HG02943 (cell line): ENCODE measurements around the gene FAM32A.

Experiments used
- ATAC-seq: cut with Tn5 transposase; IDR thresholded peaks from one replicate; pipeline ENCODE4 v1.9.1; 2021; ENCODE audit warnings: mild to moderate bottlenecking, low read depth, moderate library complexity; ENCODE audit not compliant: unreplicated experiment

FAM32A gene

GRCh38 chr19:16200038-16201010, 15.1 kb downstream of the FAM32A start:
- ATAC-seq: no peak

GRCh38 chr19:16201011-16201391, 15.8 kb downstream of the FAM32A start:
- ATAC-seq: no peak

- ATAC-seq: no peak
Observed at GRCh38 chr19:16202320-16203255, 17.4 kb downstream of the FAM32A start.

- ATAC-seq: no peak
Observed at GRCh38 chr19:16203256-16204004, 18.2 kb downstream of the FAM32A start.

- ATAC-seq: no peak
Observed at GRCh38 chr19:16204005-16204294, 18.7 kb downstream of the FAM32A start.

GRCh38 chr19:16205205-16206045, 20.2 kb downstream of the FAM32A start:
- no peak for ATAC-seq

- ATAC-seq: no peak
Observed at GRCh38 chr19:16206046-16206605, 20.9 kb downstream of the FAM32A start.

GRCh38 chr19:16206637-16207036, 21.4 kb downstream of the FAM32A start:
- ATAC-seq: no peak

- no peak for ATAC-seq
Observed at GRCh38 chr19:16207063-16207462, 21.9 kb downstream of the FAM32A start.

- ATAC-seq: no peak
Observed at GRCh38 chr19:16207490-16208025, 22.3 kb downstream of the FAM32A start.

- no peak for ATAC-seq
Observed at GRCh38 chr19:16208064-16208759, 23.0 kb downstream of the FAM32A start.

GRCh38 chr19:16208847-16209665, 23.8 kb downstream of the FAM32A start:
- ATAC-seq: no peak

- no peak for ATAC-seq
Observed at GRCh38 chr19:16210168-16210567, 25.0 kb downstream of the FAM32A start.

- ATAC-seq: no peak
Observed at GRCh38 chr19:16213076-16213475, 27.9 kb downstream of the FAM32A start.

- no peak for ATAC-seq
Observed at GRCh38 chr19:16216744-16217670, 31.8 kb downstream of the FAM32A start.

GRCh38 chr19:16217716-16218451, 32.7 kb downstream of the FAM32A start:
- ATAC-seq: no peak
